NCI-H510A (cell line): ENCODE results near the gene GIMAP6.
"Not testable (repeated sequence)": the region's sequence is repeated elsewhere in the genome, so short reads cannot be mapped to it uniquely, and the experiment has no call there.

ENCODE experiments used
- DNase-seq: peaks from one replicate; lab custom pipeline; 2025; lab: John Stamatoyannopoulos, UW

GIMAP6 gene

DNA sequence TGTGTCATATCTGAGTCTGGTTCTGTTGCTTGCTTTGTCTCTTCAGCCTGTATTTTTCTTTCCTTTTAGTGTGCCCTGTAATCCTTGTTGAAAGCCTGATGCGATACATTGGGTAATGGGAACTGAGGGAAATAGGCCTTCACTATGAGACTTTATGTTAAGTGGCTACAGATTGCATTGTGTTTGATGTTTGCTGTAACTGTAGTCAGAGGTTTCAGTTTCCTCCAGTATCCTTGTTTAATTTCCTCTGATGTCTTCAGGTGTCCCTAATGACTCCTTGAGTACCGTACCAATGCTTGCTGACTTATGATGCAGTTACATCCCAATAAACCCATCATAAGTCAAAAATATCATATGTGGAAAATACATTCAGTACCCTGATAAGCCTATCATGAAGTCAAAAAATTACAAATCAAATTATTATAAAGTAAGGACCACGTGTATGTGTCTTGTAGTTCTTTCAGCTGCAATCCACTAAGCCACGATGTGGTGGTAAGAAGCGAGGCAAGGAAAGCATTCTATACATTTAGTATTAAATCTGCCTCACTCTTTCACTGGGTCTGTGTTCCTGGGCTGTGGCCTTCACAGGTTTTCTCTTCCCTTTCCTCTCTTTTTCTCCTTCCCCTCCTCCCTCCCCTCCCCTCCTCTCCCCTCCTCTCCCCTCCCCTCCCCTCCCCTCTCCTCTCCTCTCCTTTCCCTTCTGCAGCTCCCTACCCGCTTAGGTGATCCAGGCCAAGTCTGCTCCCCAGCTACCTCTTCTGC, 13.3 kb upstream of the GIMAP6 start:
- no peak for DNase-seq

DNA sequence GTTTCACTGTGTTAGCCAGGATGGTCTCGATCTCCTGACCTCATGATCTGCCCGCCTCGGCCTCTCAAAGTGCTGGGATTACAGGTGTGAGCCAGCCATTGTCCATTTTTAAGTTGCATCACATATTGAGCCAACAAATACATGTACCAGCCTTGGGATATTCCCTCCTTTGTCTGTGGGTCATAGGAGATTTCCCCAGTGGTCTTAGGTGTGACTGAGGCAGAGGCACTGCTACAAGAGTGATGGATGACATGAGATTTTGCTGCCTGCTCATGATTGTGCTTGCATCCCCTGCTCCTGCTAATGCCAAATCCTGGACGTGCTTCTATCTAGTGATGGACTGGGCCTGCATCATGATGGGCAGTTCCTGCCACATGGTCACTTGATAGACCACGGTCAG, 10.7 kb upstream of the GIMAP6 start:
- DNase-seq, result no peak

DNA sequence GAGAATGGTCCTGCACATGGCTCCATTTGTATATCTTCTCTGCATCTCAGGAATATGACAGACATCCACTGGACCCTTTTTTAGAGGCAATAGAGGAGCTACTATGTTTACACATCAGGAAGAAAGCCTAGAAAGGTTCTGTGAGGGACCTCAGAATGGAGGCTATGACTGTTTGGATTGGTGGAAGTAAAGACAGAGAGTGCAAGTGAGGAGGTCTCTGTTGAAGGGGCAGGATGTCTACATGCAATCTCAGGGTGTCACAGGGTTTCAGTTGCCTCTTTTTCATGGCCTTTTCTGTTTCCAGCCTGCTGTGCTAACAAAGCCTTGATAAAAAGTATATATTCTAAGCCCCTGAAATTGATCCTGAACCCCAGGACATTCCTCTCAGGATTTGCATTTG, 9.7 kb upstream of the GIMAP6 start:
- DNase-seq, result no peak

DNA sequence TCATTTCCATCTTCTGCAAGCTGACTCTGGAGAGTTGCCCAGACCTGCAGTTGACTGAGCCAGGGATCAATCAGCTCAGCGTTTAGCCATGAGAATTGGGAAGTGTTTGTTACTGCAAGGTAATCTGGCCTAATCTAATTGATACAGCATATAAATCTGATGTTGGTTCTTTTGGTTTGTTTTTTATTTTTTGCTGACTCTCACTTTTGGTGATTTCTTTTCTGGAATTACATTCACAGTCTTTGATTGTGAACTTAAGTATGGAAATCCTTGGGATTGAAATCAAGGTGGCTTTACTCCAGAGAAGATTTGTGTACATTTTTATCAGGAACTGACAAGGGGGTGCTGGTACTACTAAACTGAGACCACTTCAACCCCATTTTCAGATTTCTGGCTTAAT, 1.7 kb upstream of the GIMAP6 start:
- DNase-seq, result no peak

DNA sequence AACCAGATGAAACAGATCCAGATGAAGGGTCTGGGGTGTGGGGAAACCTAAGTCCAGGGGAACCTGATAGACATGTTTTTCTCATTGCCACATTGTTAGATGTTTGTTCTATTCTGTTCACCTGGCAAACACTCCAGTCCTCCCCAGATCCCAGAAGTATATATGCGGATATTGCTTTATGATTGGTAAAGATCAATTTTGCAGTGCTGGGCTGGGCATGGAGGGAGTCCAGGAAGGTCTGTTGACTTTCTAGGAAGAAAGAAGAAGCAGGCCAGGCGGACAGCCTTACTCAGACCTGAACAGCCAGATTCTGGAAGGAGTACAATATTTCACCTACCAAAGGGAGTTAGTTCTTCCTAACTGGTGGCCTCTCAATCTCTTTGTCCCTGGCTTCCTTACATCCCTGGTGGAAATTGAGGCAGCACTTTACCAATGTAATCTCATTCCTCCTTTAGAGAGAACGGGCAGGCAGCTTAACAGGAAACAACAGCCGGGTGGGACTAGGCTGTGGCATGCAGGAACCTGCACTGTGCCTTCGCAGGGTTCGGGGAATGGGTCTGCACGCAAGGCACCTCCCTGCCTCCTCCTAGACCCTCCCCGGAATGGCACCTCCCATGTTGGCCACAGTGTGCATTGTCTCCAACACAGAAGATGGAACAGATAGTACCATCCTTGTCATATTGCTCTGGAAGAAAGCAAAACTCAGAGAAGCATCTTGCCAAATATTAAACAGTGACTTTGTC, 930 bp downstream of the GIMAP6 start:
- no peak for DNase-seq

DNA sequence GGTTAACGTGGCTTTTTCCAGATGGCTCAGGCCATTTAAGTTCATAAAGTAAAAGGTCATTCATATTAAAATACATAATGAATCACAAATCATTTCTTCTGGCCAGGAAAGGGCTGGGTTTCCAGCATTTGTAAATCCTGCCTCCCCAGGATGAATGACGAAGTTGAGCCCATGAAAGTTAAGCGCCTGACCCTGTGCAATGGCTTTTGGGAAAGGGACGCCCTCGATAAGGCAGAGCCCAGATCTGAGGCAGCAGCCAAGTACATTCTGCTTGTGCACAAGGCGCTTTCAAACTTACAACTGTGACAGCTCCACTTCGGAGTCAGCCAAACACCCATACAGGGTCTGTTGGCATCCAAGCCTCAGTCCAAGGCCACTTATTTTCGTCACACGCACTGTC, 2.8 kb downstream of the GIMAP6 start:
- no peak for DNase-seq

DNA sequence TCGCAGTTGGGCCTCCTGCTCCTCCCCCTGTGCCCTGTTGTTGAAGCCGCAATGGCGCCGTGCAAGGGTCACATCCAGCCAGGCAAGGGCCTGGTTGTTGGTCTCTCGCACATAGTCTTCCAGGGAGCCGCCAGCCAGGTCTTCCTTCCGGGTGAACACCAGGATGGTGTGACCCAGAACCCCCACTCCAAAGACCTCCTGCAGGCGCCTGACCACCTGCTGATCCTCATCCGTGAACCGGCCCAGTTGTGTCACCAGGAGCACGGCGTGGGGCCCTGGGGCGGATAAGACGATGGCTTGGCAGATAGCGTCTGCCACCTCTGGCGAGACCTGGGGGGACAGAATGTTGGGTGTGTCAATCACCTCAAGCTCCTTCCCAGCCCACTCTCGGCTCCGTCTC, 4.2 kb downstream of the GIMAP6 start:
- DNase-seq, result no peak

DNA sequence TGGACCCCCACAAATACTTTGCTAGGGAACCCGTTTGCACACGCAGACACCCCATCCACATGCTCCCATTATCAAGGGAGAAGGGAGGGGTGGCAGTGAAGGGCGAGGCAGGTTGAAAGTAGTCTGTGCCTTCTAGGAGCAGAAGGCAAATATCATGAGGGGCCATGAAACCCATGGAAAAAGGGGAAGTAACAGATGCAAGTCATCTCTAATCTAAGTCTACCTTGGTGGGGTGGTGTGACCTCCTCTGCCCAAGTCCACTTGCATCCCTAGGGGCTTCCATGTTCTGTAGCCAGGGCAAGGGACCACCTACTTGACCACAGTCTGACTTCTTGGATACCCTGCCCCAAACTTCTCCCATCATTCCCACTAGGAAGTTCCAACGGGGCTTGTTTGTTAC, 5.5 kb downstream of the GIMAP6 start:
- DNase-seq, result no peak

DNA sequence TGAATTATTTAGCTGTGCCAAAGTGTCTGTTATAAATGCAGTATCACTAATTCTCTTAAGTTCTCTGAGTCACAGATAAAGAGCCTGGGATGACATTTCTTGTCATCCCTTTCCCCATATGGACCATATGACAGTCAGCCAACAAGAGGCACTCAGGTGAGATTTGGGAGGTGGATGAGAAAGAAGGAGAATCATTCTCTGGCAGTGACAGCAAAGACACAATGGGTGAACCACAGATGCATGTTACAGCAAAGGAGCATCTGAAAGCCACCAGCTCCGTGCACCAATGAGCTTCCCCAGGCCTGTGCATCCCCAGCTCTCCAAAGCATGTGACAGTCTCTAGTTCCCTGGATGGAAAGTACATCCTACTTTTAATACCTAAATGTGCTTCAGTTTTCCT, 10.8 kb downstream of the GIMAP6 start:
- DNase-seq, result no peak

DNA sequence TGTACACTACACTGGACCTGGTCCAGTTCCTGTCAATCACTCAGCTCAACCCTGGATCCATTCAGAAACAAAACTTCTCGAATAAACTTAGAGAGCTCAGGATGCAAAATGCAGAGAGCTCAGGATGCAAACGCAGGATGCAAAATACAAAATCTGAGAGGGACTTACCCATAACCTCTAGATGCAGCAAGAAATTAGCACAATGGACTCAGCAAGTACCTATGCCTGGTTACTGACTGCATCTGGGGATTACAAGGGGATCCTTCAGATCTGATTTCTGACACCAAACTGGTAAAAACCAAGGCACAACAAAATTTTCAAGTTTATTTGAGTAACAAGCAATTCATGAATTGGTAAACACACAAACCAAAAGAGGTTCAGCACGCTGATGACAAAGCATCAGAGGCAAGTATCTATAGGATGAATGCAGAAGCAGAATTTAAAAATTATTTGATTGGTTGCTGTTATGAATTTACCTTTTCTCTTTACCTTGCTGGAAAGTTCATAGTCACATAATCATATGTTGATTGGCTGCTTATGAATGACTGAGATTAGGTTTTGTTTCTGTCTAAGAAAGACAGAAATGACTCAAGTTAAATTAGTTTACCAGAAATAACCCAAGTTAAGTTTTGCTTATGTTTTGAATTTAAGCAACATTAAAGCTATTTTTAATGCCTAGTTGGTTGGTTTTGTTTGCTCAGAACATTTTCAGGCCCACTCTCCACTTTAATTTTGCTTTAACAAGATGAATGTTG, 11.4 kb downstream of the GIMAP6 start:
- DNase-seq, result no peak

DNA sequence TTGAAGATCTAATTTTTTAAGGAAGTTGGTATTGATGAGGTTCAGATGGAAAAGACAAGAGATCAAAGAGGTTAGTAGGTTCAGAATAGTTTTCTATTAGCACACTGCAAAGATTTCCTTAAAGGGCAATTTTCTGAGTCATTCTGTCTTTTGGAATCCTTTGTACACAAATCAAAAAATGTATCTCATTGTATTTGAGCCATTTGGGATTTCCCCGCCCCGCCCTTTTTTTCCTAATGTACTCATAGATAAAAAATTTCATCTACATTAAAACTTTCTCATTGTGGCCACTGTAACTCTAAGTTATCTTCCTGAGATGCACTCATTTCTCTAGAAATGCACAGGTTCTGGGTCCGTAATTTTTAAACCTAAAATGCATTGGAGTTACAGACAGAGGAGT, 12.1 kb downstream of the GIMAP6 start:
- DNase-seq, result no peak

DNA sequence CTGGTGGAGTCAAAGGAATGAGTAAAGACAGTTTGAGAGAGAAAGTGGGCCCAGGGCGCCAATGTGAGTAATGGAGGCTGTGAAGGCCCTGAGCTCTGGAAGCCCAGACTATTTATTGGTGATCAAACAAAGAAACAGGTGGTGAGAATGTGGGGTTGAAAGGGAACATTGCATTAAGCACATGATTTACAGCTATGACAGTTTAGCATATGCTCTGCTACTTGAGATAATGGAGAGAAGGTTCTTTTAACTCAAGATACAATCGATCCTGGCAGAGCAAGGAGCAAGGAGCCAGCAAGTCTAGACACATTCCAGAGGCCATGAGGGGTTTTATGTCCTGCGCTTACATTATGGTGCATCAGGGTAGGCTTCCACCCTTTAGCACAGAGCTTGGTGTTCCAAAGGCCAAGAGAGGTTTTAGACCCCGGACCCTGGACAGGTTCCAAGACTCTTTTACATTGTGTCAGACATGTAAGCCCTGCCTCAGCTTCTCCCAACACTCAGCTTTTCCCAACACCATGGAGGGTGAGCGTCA, 16.9 kb downstream of the GIMAP6 start:
- DNase-seq, result not testable (repeated sequence)

DNA sequence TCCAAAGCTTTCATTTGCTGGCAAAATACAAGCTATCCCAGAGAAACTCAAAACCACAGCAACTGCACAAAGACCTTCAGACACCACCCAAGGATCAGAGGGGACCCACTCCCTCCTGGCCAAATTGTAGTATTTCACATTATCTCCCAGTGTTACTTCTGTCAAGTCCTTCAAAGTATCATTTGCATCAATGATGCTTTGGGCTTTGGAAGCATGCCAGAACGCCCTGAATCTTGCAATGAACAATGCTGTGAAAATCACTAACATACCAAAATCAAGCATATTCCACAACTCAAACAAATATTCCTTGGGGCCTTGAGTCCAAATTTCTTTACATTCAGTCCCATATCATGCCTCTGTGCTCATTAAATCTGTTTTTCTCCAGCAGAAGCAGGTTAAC, 17.8 kb downstream of the GIMAP6 start:
- not testable (repeated sequence) for DNase-seq

DNA sequence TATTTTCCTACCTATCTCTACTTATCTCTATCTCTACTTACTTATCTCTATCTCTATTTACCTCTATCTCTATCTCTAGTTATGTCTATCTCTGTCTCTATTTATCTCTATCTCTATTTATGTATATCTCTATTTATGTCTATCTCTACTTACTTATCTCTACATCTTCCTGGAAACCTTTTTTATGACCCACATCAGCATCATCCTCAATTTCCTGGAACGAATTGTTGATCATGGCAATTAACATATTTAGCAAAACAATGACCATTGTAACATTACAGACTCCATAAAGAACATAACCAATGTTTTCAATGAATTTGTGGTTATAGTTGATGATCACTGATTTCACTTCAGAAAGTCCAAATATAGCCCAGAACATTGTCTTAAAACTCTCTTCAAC, 18.3 kb downstream of the GIMAP6 start:
- DNase-seq, result no peak

DNA sequence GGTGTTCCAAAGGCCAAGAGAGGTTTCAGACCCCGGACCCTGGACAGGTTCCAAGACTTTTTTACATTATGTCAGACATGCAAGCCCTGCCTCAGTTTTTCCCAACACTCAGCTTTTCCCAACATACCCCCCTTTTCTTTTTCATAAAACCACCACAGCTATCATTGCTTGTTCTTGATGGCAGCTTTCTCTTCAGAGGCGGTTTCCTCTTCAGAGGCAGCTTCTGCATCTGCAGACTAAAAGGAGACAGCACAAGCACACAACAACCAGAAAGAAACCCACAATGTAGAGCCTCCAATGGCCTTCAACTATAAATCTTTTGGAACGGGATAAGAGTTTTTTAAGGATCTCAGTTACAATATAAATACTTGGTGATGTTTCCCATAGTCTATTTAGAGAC, 19.3 kb downstream of the GIMAP6 start:
- DNase-seq, result no peak

DNA sequence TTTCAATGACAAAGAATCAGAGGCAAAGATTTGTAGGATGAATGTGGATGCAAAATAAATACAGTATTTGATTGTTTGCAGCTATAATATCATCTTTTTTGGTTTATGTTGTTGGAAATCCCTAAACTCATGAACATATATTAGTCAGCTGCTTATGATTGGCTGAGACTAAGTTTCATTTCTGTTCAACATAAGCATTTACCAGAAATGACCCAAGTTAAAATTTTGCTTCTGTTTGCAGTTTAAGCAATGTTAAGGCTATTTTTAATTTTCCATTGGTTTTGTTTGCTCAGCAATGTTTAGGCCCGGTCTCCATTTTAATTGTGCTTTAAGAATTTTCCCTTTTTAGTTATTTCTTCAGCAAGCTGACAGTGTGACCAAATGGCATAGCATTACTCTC, 22.0 kb downstream of the GIMAP6 start:
- no peak for DNase-seq

DNA sequence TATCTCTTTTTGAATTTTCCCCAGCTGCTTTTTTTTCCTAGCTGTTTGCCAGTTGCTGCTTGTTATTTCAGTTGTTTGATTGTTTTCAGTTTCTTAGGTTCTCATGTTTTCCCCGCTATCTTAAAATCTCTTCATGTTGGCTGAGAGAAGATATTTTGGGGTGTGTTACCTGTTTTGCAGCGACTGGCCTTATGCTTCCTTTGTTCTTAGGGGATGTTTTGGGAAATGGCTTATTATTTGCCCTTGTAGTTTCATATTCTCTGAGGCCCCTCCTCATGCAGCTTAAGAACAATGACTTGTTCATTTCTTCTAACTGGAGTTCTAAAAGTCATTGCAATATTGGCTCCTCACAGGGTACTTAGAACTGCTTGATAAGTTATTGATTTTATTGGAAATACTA, 28.6 kb downstream of the GIMAP6 start:
- not testable (repeated sequence) for DNase-seq

DNA sequence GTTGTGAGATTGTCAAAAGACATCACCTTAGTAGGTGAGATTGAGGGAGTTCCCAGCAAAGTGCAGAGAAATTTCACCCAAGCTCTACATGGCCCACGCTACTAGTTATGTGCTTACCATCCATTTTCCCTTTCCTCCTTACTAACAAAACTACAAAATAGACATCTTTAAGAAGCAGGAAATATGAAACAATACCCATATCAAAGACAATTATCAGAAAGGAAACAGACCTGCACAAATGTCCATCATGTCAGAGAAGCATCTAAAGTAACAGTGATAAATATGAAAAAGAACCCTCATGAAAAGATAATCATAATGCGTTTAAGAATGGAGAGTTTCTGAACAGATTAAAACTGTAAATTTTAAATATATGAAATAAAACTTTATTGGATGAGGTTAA, 36.8 kb downstream of the GIMAP6 start:
- no peak for DNase-seq

DNA sequence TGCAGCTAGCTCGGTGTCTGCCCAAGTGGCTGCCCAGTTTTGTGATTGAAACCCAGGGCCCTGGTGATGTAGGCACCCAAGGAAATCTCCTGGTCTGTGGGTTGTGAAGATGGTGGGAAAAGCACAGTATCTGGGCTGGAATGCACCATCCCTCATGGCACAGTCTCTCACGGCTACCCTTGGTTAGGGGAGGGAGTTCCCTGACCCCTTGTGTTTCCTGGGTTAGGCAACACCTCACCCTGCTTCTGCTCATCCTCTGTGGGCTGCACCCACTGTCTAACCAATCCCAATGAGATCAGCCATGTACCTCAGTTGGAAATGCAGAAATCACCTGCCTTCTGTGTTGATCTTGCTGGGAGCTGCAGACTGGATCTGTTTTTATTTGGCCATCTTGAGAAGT, 37.4 kb downstream of the GIMAP6 start:
- DNase-seq, result no peak

DNA sequence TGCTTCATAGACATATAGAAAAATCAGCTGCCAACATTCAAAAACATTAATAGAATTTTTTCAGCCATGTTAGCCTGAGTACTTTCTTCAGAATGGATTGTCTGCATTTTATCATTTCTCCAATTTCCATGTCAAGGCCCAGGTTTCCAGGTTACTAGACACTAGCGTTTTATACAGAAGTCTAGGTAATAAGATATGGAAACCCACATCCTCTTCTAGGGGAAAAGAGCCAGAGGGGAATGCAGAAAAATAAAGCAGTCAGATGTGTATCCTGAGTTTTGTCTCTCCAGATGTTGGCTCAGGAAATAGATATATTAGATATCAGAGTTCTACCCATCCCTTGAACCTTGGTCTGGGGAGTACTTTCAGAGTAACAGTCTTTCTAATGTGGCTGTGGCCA, 44.6 kb downstream of the GIMAP6 start:
- DNase-seq, result no peak

DNA sequence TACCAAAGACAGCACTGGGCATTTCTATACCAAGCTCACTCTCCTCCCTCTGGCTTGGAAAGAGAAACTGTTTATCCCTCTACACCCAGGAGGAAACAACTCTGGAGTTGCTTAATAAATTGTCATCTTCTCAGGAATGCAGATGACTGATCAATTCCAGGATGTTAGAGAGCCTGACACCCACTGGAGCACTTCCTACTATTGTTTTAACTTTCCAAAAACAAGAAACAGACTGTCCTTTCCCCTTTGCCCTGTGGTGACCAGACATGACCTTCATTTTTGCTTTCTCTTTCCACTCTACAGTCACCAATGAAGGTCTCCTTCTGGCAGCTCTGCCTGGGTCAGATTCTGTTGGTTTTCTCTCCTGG, 45.4 kb downstream of the GIMAP6 start:
- no peak for DNase-seq

DNA sequence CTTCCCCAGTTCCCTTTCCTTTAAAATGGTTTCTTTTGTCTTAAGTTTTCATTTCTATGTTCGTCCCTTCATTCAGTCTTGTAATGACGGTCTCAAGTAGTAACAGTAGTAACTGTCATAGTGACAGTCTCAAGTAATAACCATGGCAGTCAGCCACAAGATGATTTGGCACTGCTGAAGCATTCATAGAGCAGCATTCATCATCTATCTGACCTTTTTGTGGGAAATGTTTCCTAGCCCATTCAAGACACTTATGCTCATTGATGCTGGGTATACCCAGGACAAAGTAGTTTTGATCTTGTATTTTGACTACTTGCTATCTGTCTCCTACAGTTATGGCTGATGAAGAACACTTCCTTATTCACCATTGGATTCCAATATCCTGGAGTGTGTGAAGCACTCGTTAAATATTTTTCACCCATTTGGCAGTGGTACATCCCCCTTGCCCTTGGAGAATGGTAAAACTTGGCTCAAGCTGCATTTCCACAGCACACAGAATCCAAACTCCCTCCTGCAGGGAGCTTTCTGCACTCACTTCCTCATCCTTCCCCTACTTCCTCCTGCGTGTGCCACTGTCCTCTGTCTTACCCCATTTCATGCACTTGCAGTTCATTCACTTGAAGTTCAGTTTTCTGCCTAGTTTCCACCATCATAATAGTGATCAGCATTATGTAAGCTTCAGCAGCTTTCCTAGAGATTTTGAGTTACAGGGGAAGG, 46.0 kb downstream of the GIMAP6 start:
- no peak for DNase-seq
